WERI-Rb-1 (cell line): ENCODE measurements around the gene L1CAM.

Experiments used
- DNase-seq: peaks from one replicate; pipeline ENCODE4 v3.0.0-alpha.2; 2020
- H3K27ac ChIP-seq: fragments of 250-450 bp; sonication (Bioruptor Pico); 2 replicates; pipeline ENCODE4 v1.5.1; 2020; ENCODE audit warnings: mild to moderate bottlenecking, moderate library complexity
- H3K27me3 ChIP-seq: fragments of 250-450 bp; sonication (Bioruptor Pico); 2 replicates; pipeline ENCODE4 v1.5.1; 2021; ENCODE audit warnings: mild to moderate bottlenecking, low read depth, moderate library complexity; ENCODE audit not compliant: insufficient read depth, severe bottlenecking
- H3K36me3 ChIP-seq: fragments of 250-450 bp; sonication (Bioruptor Pico); 2 replicates; pipeline ENCODE4 v1.5.1; 2020; ENCODE audit warnings: mild to moderate bottlenecking, moderate library complexity
- H3K4me3 ChIP-seq: 2 replicates; pipeline ENCODE4 v1.5.1; 2011; ENCODE audit warnings: low read depth, mild to moderate bottlenecking, control low read depth, low read length
- H3K9me3 ChIP-seq: fragments of 250-450 bp; sonication (Bioruptor Pico); 2 replicates; pipeline ENCODE4 v1.5.1; 2021; ENCODE audit warnings: mild to moderate bottlenecking, moderate library complexity; ENCODE audit not compliant: severe bottlenecking
- CTCF ChIP-seq: IDR thresholded peaks from 2 replicates; pipeline ENCODE4 v1.5.1; 2011; ENCODE audit warnings: low read depth, mild to moderate bottlenecking, control low read depth, inconsistent platforms, low read length

The L1CAM gene

GRCh38 chrX:153845195-153845594 lies 40.8 kb downstream of the L1CAM start:
- no peak for DNase-seq
- H3K27me3 ChIP-seq = peaks cover 4% of the 10 kb centered on the region
- no peak for TF ChIP-seq CTCF
- no peaks in the 10 kb centered on the region for H3K36me3 ChIP-seq
- H3K9me3 ChIP-seq = no peaks in the 10 kb centered on the region
- no peak overlapping the region for H3K4me3 ChIP-seq
- no peak overlapping the region for H3K27ac ChIP-seq

GRCh38 chrX:153844509-153845082 lies 41.4 kb downstream of the L1CAM start:
- Histone ChIP-seq H3K36me3 (no peaks in the 10 kb centered on the region), H3K27me3 (peaks cover 6% of the 10 kb centered on the region), H3K4me3 (no peak overlapping the region), H3K27ac (no peak overlapping the region), H3K9me3 (no peaks in the 10 kb centered on the region)
- no peak for TF ChIP-seq CTCF
- DNase-seq = no peak

DNA sequence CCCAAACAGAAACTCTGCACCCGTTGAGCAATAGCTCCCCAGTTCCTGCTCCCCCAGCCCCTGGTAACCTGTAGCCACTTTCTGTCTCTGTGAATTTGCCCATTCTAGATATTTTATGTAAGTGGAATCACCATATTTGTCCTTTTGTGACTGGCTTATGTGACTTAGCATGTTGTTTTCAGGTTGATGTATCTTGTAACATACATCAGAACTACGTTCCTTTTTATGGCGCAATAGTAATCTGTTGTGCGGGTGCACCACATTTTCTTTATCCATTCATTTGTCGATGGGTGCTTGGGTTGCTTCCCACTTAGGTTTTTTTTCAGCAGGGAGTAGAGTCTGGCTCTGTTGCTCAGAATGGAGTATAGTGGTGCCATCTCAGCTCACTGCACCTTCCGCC lies 49.1 kb downstream of the L1CAM start:
- no peaks in the 10 kb centered on the region for H3K36me3 ChIP-seq
- peaks cover 7% of the 10 kb centered on the region for H3K9me3 ChIP-seq
- H3K4me3 ChIP-seq = no peak overlapping the region
- no peak for TF ChIP-seq CTCF
- H3K27ac ChIP-seq = no peak overlapping the region
- DNase-seq = no peak
- peaks cover 18% of the 10 kb centered on the region for H3K27me3 ChIP-seq

- no peak overlapping the region for H3K27ac ChIP-seq
- DNase-seq = no peak
- TF ChIP-seq CTCF = no peak
- H3K36me3 ChIP-seq = no peaks in the 10 kb centered on the region; the same call in 1 of the 2 replicates
- H3K9me3 ChIP-seq = peaks cover 8% of the 10 kb centered on the region
- peaks cover 19% of the 10 kb centered on the region for H3K27me3 ChIP-seq
- H3K4me3 ChIP-seq = no peak overlapping the region
Measured at GRCh38 chrX:153832728-153833127, 53.2 kb downstream of the L1CAM start.

- no peak overlapping the region for H3K4me3 ChIP-seq
- H3K27me3 ChIP-seq = peaks cover 19% of the 10 kb centered on the region
- no peak overlapping the region for H3K27ac ChIP-seq
- no peaks in the 10 kb centered on the region; the same call in 1 of the 2 replicates for H3K36me3 ChIP-seq
- no peak for TF ChIP-seq CTCF
- peaks cover 8% of the 10 kb centered on the region for H3K9me3 ChIP-seq
- DNase-seq = no peak
Measured at GRCh38 chrX:153831429-153832150, 54.4 kb downstream of the L1CAM start.
